SK-N-SH (cell line): ENCODE results near the gene ABHD4. TPM values are rescaled to one million over a fixed set of nuclear protein-coding genes. Genes with fewer than 3 reads are reported as not detected.
"Not testable (repeated sequence)": the region's sequence is repeated elsewhere in the genome, so short reads cannot be mapped to it uniquely, and the experiment has no call there.

Experiments
- CTCF ChIA-PET: fragments of 300-600, 350-600 bp; formaldehyde crosslinking; extraction: SDS; loops from one replicate; lab custom pipeline; 2021; lab: Yijun Ruan, JAX
- POLR2A ChIA-PET: fragments of 350-600 bp; sonication (Branson Sonifier 250); formaldehyde crosslinking; extraction: SDS; loops from one replicate; lab custom pipeline; 2020; ENCODE audit warnings: antibody characterized with exemption, inconsistent platforms; lab: Yijun Ruan, JAX
- DNase-seq: peaks from one replicate; pipeline ENCODE4 v3.0.0; 2012
- H2AFZ ChIP-seq: fragments of 200-600 bp; sonication (generic); 2 replicates; pipeline ENCODE4 v1.8.1; 2016; ENCODE audit warnings: antibody characterized with exemption, mild to moderate bottlenecking, low read depth
- H3F3A ChIP-seq: fragments of 200-600 bp; sonication (generic); replicated peaks from 2 replicates; pipeline ENCODE3; 2016; ENCODE audit warnings: antibody characterized with exemption, mild to moderate bottlenecking; ENCODE audit not compliant: insufficient read depth
- H3K27ac ChIP-seq, 2 experiments: fragments of 200-500 bp in 1 of 2; fragments of 200-600 bp in 1 of 2; sonication (Bioruptor generic) in 1 of 2; sonication (generic), shearing (Covaris generic) in 1 of 2; 2 replicates each; pipeline versions ENCODE4 v1.5.1 to v1.6.1; 2014 to 2016; ENCODE audit warnings: low read depth in 2 of 2, inconsistent platforms in 1 of 2, low read length in 1 of 2, mild to moderate bottlenecking in 1 of 2, mixed read lengths in 1 of 2
- H3K27me3 ChIP-seq: fragments of 200-600 bp; sonication (generic), shearing (Covaris generic); 2 replicates; pipeline ENCODE4 v1.6.1; 2016; ENCODE audit warnings: mixed run types; ENCODE audit not compliant: insufficient read depth
- H3K36me3 ChIP-seq, 2 experiments: fragments of 200-500 bp in 1 of 2; fragments of 200-600 bp in 1 of 2; sonication (Bioruptor generic) in 1 of 2; sonication (generic) in 1 of 2; replicated peaks in 1 of 2; 2 replicates each; pipeline versions ENCODE3 to v1.5.1; 2014 to 2016; ENCODE audit warnings: low read length in 1 of 2, mild to moderate bottlenecking in 1 of 2; ENCODE audit not compliant: insufficient read depth in 2 of 2, control insufficient read depth in 1 of 2
- H3K4me1 ChIP-seq, 2 experiments: fragments of 200-500 bp in 1 of 2; fragments of 200-600 bp in 1 of 2; sonication (Bioruptor generic) in 1 of 2; sonication (generic), shearing (Covaris generic) in 1 of 2; 2 replicates each; pipeline versions ENCODE4 v1.5.1 to v1.6.1; 2014 to 2016; ENCODE audit warnings: low read depth in 1 of 2, low read length in 1 of 2, mixed run types in 1 of 2; ENCODE audit not compliant: insufficient read depth in 2 of 2, control insufficient read depth in 1 of 2
- H3K4me2 ChIP-seq: fragments of 200-600 bp; sonication (generic), shearing (Covaris generic); 2 replicates; pipeline ENCODE4 v1.6.1; 2017; ENCODE audit warnings: mixed run types
- H3K4me3 ChIP-seq, 2 experiments: fragments of 200-500 bp in 1 of 2; fragments of 200-600 bp in 1 of 2; sonication (Bioruptor generic) in 1 of 2; sonication (generic), shearing (Covaris generic) in 1 of 2; 2 replicates each; pipeline versions ENCODE4 v1.5.1 to v1.8.1; 2014 to 2016; ENCODE audit warnings: low read depth in 2 of 2, inconsistent platforms in 1 of 2, low read length in 1 of 2, mild to moderate bottlenecking in 1 of 2, mixed read lengths in 1 of 2, moderate library complexity in 1 of 2
- H3K79me2 ChIP-seq: fragments of 200-600 bp; sonication (generic); 2 replicates; pipeline ENCODE4 v1.8.1; 2017; ENCODE audit warnings: mild to moderate bottlenecking; ENCODE audit not compliant: insufficient read depth
- H3K9ac ChIP-seq: fragments of 200-600 bp; sonication (generic); 2 replicates; pipeline ENCODE4 v1.6.1; 2017; ENCODE audit warnings: mixed run types
- H3K9me2 ChIP-seq: fragments of 200-600 bp; sonication (generic); 2 replicates; pipeline ENCODE4 v1.6.1; 2017; ENCODE audit warnings: mixed run types
- H3K9me3 ChIP-seq: fragments of 200-600 bp; sonication (generic); 2 replicates; pipeline ENCODE4 v1.6.1; 2017; ENCODE audit warnings: mixed run types, mild to moderate bottlenecking, moderate library complexity
- H4K20me1 ChIP-seq: fragments of 200-600 bp; sonication (generic); 2 replicates; pipeline ENCODE4 v1.6.1; 2017; ENCODE audit warnings: mild to moderate bottlenecking, mixed run types; ENCODE audit not compliant: insufficient read depth
- ELF1 ChIP-seq: IDR thresholded peaks from 2 replicates; pipeline ENCODE4 v1.4.0; 2012
- EP300 ChIP-seq, 2 experiments: IDR thresholded peaks; 2 replicates each; pipeline versions ENCODE4 v1.4.0 to v1.6.1; 2012; ENCODE audit warnings: borderline replicate concordance in 1 of 2, low read depth in 1 of 2, low read length in 1 of 2
- EZH2phosphoT487 ChIP-seq: fragments of 200-600 bp; sonication (generic); IDR thresholded peaks from 2 replicates; pipeline ENCODE4 v1.6.1; 2017; ENCODE audit warnings: low read depth, mixed run types, mild to moderate bottlenecking, antibody characterized with exemption, moderate library complexity, borderline replicate concordance
- FOSL2 ChIP-seq: IDR thresholded peaks from 2 replicates; pipeline ENCODE4 v1.4.0; 2012; ENCODE audit warnings: low read depth, mild to moderate bottlenecking, moderate library complexity, borderline replicate concordance
- GABPA ChIP-seq: IDR thresholded peaks from 2 replicates; pipeline ENCODE4 v1.4.0; 2012; ENCODE audit warnings: low read depth, mild to moderate bottlenecking
- GATA2 ChIP-seq: sonication (generic); formaldehyde crosslinking; IDR thresholded peaks from 2 replicates; pipeline ENCODE4 v1.5.0; 2020; ENCODE audit warnings: mild to moderate bottlenecking, missing genetic modification reagents
- IRF3 ChIP-seq: fragments of 150-350 bp; IDR thresholded peaks from 2 replicates; pipeline ENCODE4 v1.6.1; 2016; ENCODE audit warnings: mild to moderate bottlenecking, low read depth, low read length
- JUND ChIP-seq: IDR thresholded peaks from 2 replicates; pipeline ENCODE4 v1.4.0; 2012
- MEF2A ChIP-seq: IDR thresholded peaks from 2 replicates; pipeline ENCODE4 v1.4.0; 2012; ENCODE audit warnings: low read depth, borderline replicate concordance
- NRF1 ChIP-seq: IDR thresholded peaks from 2 replicates; pipeline ENCODE4 v1.6.1; 2012; ENCODE audit warnings: low read depth, mild to moderate bottlenecking, low read length
- PBX3 ChIP-seq: IDR thresholded peaks from 2 replicates; pipeline ENCODE4; 2012
- RXRA ChIP-seq: IDR thresholded peaks from 2 replicates; pipeline ENCODE4 v1.4.0; 2012; ENCODE audit warnings: low read depth, mild to moderate bottlenecking, borderline replicate concordance
- SMC3 ChIP-seq: IDR thresholded peaks from 2 replicates; pipeline ENCODE4 v1.6.1; 2012; ENCODE audit warnings: low read depth, low read length, improper control_type of control experiment
- USF2 ChIP-seq: fragments of 150-350 bp; IDR thresholded peaks from 2 replicates; pipeline ENCODE4 v1.6.1; 2017; ENCODE audit warnings: antibody characterized with exemption, low read length, low read depth, borderline replicate concordance
- WGBS: methylation state at CpG from one replicate; pipeline ENCODE4 v1.1.6; 2017; ENCODE audit warnings: low lambda C conversion rate; 5-methylcytosine and 5-hydroxymethylcytosine counted together
- polyA plus RNA-seq, 3 experiments: library from polyadenylated mRNA; depleted of rRNA; stranded (reverse); fragments of >200 nt; gene quantifications; 2 replicates each; pipeline ENCODE4 v1.2.3, GENCODE V29; 2012
- TF ChIP-seq, protein P1 (sequence below): IDR thresholded peaks from 2 replicates; pipeline ENCODE4 v1.4.0; 2012; ENCODE audit warnings: low read depth
- TF ChIP-seq, protein P2 (sequence below): IDR thresholded peaks from 2 replicates; pipeline ENCODE4 v1.4.0; 2012; ENCODE audit warnings: low read depth, borderline replicate concordance
- TF ChIP-seq, protein P3 (sequence below): fragments of 200-600 bp; sonication (generic); IDR thresholded peaks from 2 replicates; pipeline ENCODE4 v1.6.1; 2017; ENCODE audit warnings: antibody characterized with exemption, mild to moderate bottlenecking, moderate library complexity
- TF ChIP-seq, protein P4 (sequence below): IDR thresholded peaks from 2 replicates; pipeline ENCODE4 v1.6.1; 2012; ENCODE audit warnings: mild to moderate bottlenecking, low read depth, low read length, moderate library complexity

The ABHD4 gene
- polyA plus RNA-seq, 1 of the 3 experiments (the other 2 are of a cell fraction): 15.0 TPM

DNA sequence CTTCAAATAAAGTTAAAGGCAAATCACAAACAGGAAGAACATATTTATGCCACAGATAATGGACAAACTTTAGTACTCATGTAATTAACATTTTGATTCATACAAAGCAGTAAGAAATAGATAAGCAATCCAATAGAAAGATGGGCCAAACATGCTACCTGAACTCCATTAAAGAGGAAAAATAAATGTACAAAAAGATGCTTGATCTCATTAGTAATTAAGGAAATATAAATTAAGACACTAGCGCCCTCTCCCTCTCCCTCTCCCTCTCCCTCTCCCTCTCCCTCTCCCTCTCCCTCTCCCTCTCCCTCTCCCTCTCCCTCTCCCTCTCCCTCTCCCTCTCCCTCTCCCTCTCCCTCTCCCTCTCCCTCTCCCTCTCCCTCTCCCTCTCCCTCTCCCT lies 37.9 kb downstream of the ABHD4 start:
- WGBS: 20% methylated on average over 1 of the region's 1 CpG
- H3K4me2 ChIP-seq, H3K79me2 ChIP-seq, H3K9me3 ChIP-seq, H3K36me3 ChIP-seq, H3K9me2 ChIP-seq, H3F3A ChIP-seq, H3K9ac ChIP-seq, H3K4me3 ChIP-seq, DNase-seq, H4K20me1 ChIP-seq, H2AFZ ChIP-seq, H3K27ac ChIP-seq, POLR2A ChIA-PET, H3K4me1 ChIP-seq: not testable (repeated sequence)
- peaks cover 19% of the 10 kb centered on the region; the same call in 1 of the 2 replicates for H3K27me3 ChIP-seq
- CTCF ChIA-PET: interaction anchor here (1.0 to 1.9 kb wide), 2 partner anchors 17 to 66 kb away, joined by 4 to 6 read pairs; no protein-coding TSS in a partner anchor

GRCh38 chr14:22640192-22640591 lies 42.1 kb downstream of the ABHD4 start:
- Histone ChIP-seq H3F3A (no peaks in the 10 kb centered on the region), H3K4me2 (no peak overlapping the region), H3K4me3 (no peak overlapping the region), H3K9me2 (no peaks in the 10 kb centered on the region), H3K9ac (no peak overlapping the region), H3K9me3 (no peaks in the 10 kb centered on the region), H3K79me2 (no peaks in the 10 kb centered on the region), H3K27me3 (peaks cover 3% of the 10 kb centered on the region; the same call in 1 of the 2 replicates), H3K4me1 (no peaks in the 10 kb centered on the region), H3K36me3 (no peaks in the 10 kb centered on the region), H4K20me1 (no peaks in the 10 kb centered on the region), H2AFZ (no peak overlapping the region), H3K27ac (no peak overlapping the region)
- no peak for DNase-seq
- ChIA-PET POLR2A (no interaction called here), CTCF (interaction anchor here (2.0 to 2.8 kb wide), 3 partner anchors 13 to 83 kb away, joined by 6 to 8 read pairs (median 7); no protein-coding TSS in a partner anchor)
- TF ChIP-seq GATA2 (CRISPR knock-in tag) (no peak), EZH2phosphoT487 (no peak), JUND (no peak), GABPA (no peak), MEF2A (no peak), RXRA (no peak), PBX3 (no peak), SMC3 (no peak), EP300 (IDR thresholded peaks at IDR 0.05; ENCODE audit: borderline replicate concordance in 1 of 2, low read depth in 1 of 2, low read length in 1 of 2) (no peak), NRF1 (no peak), ELF1 (no peak), USF2 (no peak), IRF3 (no peak), FOSL2 (no peak)
- TF ChIP-seq, protein P1, sequence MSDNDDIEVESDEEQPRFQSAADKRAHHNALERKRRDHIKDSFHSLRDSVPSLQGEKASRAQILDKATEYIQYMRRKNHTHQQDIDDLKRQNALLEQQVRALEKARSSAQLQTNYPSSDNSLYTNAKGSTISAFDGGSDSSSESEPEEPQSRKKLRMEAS: no peak
- TF ChIP-seq, protein P2, sequence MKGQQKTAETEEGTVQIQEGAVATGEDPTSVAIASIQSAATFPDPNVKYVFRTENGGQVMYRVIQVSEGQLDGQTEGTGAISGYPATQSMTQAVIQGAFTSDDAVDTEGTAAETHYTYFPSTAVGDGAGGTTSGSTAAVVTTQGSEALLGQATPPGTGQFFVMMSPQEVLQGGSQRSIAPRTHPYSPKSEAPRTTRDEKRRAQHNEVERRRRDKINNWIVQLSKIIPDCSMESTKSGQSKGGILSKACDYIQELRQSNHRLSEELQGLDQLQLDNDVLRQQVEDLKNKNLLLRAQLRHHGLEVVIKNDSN: no peak
- TF ChIP-seq, protein P3, sequence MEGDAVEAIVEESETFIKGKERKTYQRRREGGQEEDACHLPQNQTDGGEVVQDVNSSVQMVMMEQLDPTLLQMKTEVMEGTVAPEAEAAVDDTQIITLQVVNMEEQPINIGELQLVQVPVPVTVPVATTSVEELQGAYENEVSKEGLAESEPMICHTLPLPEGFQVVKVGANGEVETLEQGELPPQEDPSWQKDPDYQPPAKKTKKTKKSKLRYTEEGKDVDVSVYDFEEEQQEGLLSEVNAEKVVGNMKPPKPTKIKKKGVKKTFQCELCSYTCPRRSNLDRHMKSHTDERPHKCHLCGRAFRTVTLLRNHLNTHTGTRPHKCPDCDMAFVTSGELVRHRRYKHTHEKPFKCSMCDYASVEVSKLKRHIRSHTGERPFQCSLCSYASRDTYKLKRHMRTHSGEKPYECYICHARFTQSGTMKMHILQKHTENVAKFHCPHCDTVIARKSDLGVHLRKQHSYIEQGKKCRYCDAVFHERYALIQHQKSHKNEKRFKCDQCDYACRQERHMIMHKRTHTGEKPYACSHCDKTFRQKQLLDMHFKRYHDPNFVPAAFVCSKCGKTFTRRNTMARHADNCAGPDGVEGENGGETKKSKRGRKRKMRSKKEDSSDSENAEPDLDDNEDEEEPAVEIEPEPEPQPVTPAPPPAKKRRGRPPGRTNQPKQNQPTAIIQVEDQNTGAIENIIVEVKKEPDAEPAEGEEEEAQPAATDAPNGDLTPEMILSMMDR: no peak
- TF ChIP-seq, protein P4, sequence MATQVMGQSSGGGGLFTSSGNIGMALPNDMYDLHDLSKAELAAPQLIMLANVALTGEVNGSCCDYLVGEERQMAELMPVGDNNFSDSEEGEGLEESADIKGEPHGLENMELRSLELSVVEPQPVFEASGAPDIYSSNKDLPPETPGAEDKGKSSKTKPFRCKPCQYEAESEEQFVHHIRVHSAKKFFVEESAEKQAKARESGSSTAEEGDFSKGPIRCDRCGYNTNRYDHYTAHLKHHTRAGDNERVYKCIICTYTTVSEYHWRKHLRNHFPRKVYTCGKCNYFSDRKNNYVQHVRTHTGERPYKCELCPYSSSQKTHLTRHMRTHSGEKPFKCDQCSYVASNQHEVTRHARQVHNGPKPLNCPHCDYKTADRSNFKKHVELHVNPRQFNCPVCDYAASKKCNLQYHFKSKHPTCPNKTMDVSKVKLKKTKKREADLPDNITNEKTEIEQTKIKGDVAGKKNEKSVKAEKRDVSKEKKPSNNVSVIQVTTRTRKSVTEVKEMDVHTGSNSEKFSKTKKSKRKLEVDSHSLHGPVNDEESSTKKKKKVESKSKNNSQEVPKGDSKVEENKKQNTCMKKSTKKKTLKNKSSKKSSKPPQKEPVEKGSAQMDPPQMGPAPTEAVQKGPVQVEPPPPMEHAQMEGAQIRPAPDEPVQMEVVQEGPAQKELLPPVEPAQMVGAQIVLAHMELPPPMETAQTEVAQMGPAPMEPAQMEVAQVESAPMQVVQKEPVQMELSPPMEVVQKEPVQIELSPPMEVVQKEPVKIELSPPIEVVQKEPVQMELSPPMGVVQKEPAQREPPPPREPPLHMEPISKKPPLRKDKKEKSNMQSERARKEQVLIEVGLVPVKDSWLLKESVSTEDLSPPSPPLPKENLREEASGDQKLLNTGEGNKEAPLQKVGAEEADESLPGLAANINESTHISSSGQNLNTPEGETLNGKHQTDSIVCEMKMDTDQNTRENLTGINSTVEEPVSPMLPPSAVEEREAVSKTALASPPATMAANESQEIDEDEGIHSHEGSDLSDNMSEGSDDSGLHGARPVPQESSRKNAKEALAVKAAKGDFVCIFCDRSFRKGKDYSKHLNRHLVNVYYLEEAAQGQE: no peak
